HT1080 (cell line): Measurements from ENCODE around the gene CLCNKA. TPM values are rescaled to one million over a fixed set of nuclear protein-coding genes. Genes with fewer than 3 reads are reported as not detected.
"Not testable (repeated sequence)": the region's sequence is repeated elsewhere in the genome, so short reads cannot be mapped to it uniquely, and the experiment has no call there.

Experiments
- DNase-seq: peaks from one replicate; pipeline ENCODE4 v3.0.0-alpha.2; 2015; ENCODE audit warnings: low read depth
- total RNA-seq: library from RNA; depleted of rRNA; stranded (reverse); fragments of >200 nt; shearing (Covaris generic); gene quantifications from 2 replicates; pipeline ENCODE4 v1.2.3, GENCODE V29; 2014

CLCNKA gene
- total RNA-seq, 1 experiment from 2014 or later, result not detected

- not testable (repeated sequence) for DNase-seq
These were observed 18.0 kb downstream of the CLCNKA start for GRCh38 chr1:16039871-16040270.

GRCh38 chr1:16041200-16041599, 19.4 kb downstream of the CLCNKA start:
- no peak for DNase-seq

- no peak for DNase-seq
These were observed 20.3 kb downstream of the CLCNKA start for GRCh38 chr1:16042096-16042495.

GRCh38 chr1:16042654-16043053, 20.8 kb downstream of the CLCNKA start:
- DNase-seq, result not testable (repeated sequence)

- DNase-seq, result no peak
These were observed 21.7 kb downstream of the CLCNKA start, which contains the start of gene CLCNKB for GRCh38 chr1:16043521-16043920. TSS of gene CLCNKB (plus strand) at chr1:16043782. CDS start at chr1:16044493, 711 bp downstream.

- DNase-seq, result no peak
These were observed 22.1 kb downstream of the CLCNKA start for GRCh38 chr1:16043950-16044349.

GRCh38 chr1:16046842-16047241, 25.0 kb downstream of the CLCNKA start:
- DNase-seq, result peak; percentile 48

GRCh38 chr1:16047791-16048475, 26.1 kb downstream of the CLCNKA start:
- DNase-seq, result no peak

- DNase-seq, result no peak
These were observed 26.8 kb downstream of the CLCNKA start for GRCh38 chr1:16048573-16049189.

GRCh38 chr1:16050328-16050727, 28.5 kb downstream of the CLCNKA start:
- DNase-seq, result no peak

GRCh38 chr1:16051039-16051438, 29.2 kb downstream of the CLCNKA start:
- no peak for DNase-seq

GRCh38 chr1:16051949-16052348, 30.1 kb downstream of the CLCNKA start:
- not testable (repeated sequence) for DNase-seq

GRCh38 chr1:16053781-16054502, 32.1 kb downstream of the CLCNKA start:
- DNase-seq, result no peak

- DNase-seq, result no peak
These were observed 33.0 kb downstream of the CLCNKA start for GRCh38 chr1:16054598-16055540.

GRCh38 chr1:16055613-16056520, 34.0 kb downstream of the CLCNKA start:
- DNase-seq, result peak; percentile 73

- not testable (repeated sequence) for DNase-seq
These were observed 34.7 kb downstream of the CLCNKA start for GRCh38 chr1:16056521-16056912.

- not testable (repeated sequence) for DNase-seq
These were observed 35.6 kb downstream of the CLCNKA start for GRCh38 chr1:16057314-16057915.

- not testable (repeated sequence) for DNase-seq
These were observed 36.7 kb downstream of the CLCNKA start for GRCh38 chr1:16058394-16059120.

- no peak for DNase-seq
These were observed 39.4 kb downstream of the CLCNKA start for GRCh38 chr1:16061266-16061665.
